ENCODE data around the gene TEX261.

- TF ChIP-seq CTCF (IDR thresholded peaks at IDR 0.05) (no peak), POLR2A (IDR thresholded peaks at IDR 0.05) (no peak)
These were observed 11.7 kb downstream of the TEX261 start for GRCh38 chr2:70982971-70983370.

Data from Peyer's patch (tissue), 4 donors.